H9 (cell line): Measurements from ENCODE around the gene MATN4. TPM values are rescaled to one million over a fixed set of nuclear protein-coding genes. Genes with fewer than 3 reads are reported as not detected.

ENCODE experiments used
- DNase-seq: peaks from one replicate; pipeline ENCODE4 v3.0.0-alpha.2; 2017
- H2AFZ ChIP-seq: one replicate; pipeline ENCODE4 v1.6.1; 2013; ENCODE audit warnings: mild to moderate bottlenecking, low read length, control low read depth, moderate library complexity
- H2AK5ac ChIP-seq: 2 replicates; pipeline ENCODE4 v1.6.1; 2013; ENCODE audit warnings: low read length, control low read depth, mixed read lengths; ENCODE audit not compliant: insufficient read length
- H2BK120ac ChIP-seq: one replicate; pipeline ENCODE4 v1.6.1; 2013; ENCODE audit warnings: low read depth, mild to moderate bottlenecking, low read length, control low read depth, inconsistent platforms; ENCODE audit not compliant: poor library complexity, severe bottlenecking
- H2BK12ac ChIP-seq: 2 replicates; pipeline ENCODE4 v1.6.1; 2013; ENCODE audit warnings: low read length, control low read depth, mixed read lengths, low read depth; ENCODE audit not compliant: insufficient read length
- H2BK15ac ChIP-seq: 2 replicates; pipeline ENCODE4 v1.6.1; 2013; ENCODE audit warnings: low read depth, low read length, control low read depth
- H2BK20ac ChIP-seq: one replicate; pipeline ENCODE4 v1.6.1; 2013; ENCODE audit warnings: low read depth, mild to moderate bottlenecking, low read length, control low read depth, inconsistent platforms; ENCODE audit not compliant: poor library complexity, severe bottlenecking
- H2BK5ac ChIP-seq: 2 replicates; pipeline ENCODE4 v1.6.1; 2013; ENCODE audit warnings: low read length, control low read depth, mixed read lengths; ENCODE audit not compliant: insufficient read length
- H3K14ac ChIP-seq: 2 replicates; pipeline ENCODE4 v1.6.1; 2013; ENCODE audit warnings: low read length, control low read depth; ENCODE audit not compliant: insufficient read depth
- H3K18ac ChIP-seq: 2 replicates; pipeline ENCODE4 v1.6.1; 2013; ENCODE audit warnings: low read depth, mild to moderate bottlenecking, mixed read lengths, low read length, control low read depth; ENCODE audit not compliant: insufficient read length
- H3K23ac ChIP-seq: 2 replicates; pipeline ENCODE4 v1.6.1; 2013; ENCODE audit warnings: low read length, control low read depth, mixed read lengths, low read depth; ENCODE audit not compliant: insufficient read length
- H3K23me2 ChIP-seq: 2 replicates; pipeline ENCODE4 v1.6.1; 2013; ENCODE audit warnings: low read depth, mild to moderate bottlenecking, mixed read lengths, low read length, control low read depth; ENCODE audit not compliant: insufficient read length, poor library complexity, severe bottlenecking
- H3K27ac ChIP-seq: 2 replicates; pipeline ENCODE4 v1.5.1; 2013; ENCODE audit warnings: low read length, control low read depth, mixed read lengths, low read depth; ENCODE audit not compliant: insufficient read length
- H3K27me3 ChIP-seq: 2 replicates; pipeline ENCODE4 v1.6.1; 2013; ENCODE audit warnings: low read length, control low read depth, inconsistent platforms; ENCODE audit not compliant: insufficient read depth
- H3K4ac ChIP-seq: 2 replicates; pipeline ENCODE4 v1.6.1; 2013; ENCODE audit warnings: low read depth, mild to moderate bottlenecking, control low read depth, inconsistent platforms, low read length, moderate library complexity
- H3K4me1 ChIP-seq: 2 replicates; pipeline ENCODE4 v1.6.1; 2013; ENCODE audit warnings: low read length, control low read depth, inconsistent platforms; ENCODE audit not compliant: insufficient read depth
- H3K4me2 ChIP-seq: 2 replicates; pipeline ENCODE4 v1.6.1; 2013; ENCODE audit warnings: low read length, control low read depth, mixed read lengths; ENCODE audit not compliant: insufficient read length, insufficient read depth
- H3K56ac ChIP-seq: 2 replicates; pipeline ENCODE4 v1.6.1; 2013; ENCODE audit warnings: low read depth, mild to moderate bottlenecking, mixed read lengths, low read length, control low read depth; ENCODE audit not compliant: insufficient read length
- H3K79me1 ChIP-seq: 2 replicates; pipeline ENCODE4 v1.6.1; 2013; ENCODE audit warnings: low read depth, mild to moderate bottlenecking, moderate library complexity, low read length, control low read depth, inconsistent platforms; ENCODE audit not compliant: insufficient read depth, poor library complexity, severe bottlenecking
- H3K79me2 ChIP-seq: 2 replicates; pipeline ENCODE4 v1.6.1; 2013; ENCODE audit warnings: low read length, control low read depth, inconsistent platforms; ENCODE audit not compliant: insufficient read depth
- H3K9ac ChIP-seq: 2 replicates; pipeline ENCODE4 v1.6.1; 2013; ENCODE audit warnings: low read length, control low read depth, mixed read lengths; ENCODE audit not compliant: insufficient read length; ENCODE audit errors: extremely low read depth
- H3K9me3 ChIP-seq: one replicate; pipeline ENCODE4 v1.6.1; 2013; ENCODE audit warnings: low read depth, low read length, inconsistent platforms; ENCODE audit not compliant: control insufficient read depth
- H3T11ph ChIP-seq: one replicate; pipeline ENCODE4 v1.6.1; 2013; ENCODE audit warnings: mild to moderate bottlenecking, low read length, control low read depth, inconsistent platforms
- H4K20me1 ChIP-seq: one replicate; pipeline ENCODE4 v1.6.1; 2013; ENCODE audit not compliant: control insufficient read depth, insufficient read length, insufficient read depth
- H4K5ac ChIP-seq: 2 replicates; pipeline ENCODE4 v1.6.1; 2013; ENCODE audit warnings: low read depth, mild to moderate bottlenecking, mixed read lengths, low read length, control low read depth; ENCODE audit not compliant: insufficient read length
- H4K8ac ChIP-seq: replicated peaks from 2 replicates; pipeline ENCODE4 v1.6.1; 2013; ENCODE audit warnings: low read length, control low read depth, mixed read lengths, low read depth; ENCODE audit not compliant: insufficient read length
- H4K91ac ChIP-seq: 2 replicates; pipeline ENCODE4 v1.6.1; 2013; ENCODE audit warnings: low read depth, mild to moderate bottlenecking, moderate library complexity, mixed read lengths, low read length, control low read depth; ENCODE audit not compliant: insufficient read length
- H3K27ac Mint-ChIP-seq, 3 experiments: 2 replicates in 2 of 3; 3 replicates in 1 of 3; pipeline ENCODE4 v1.8.0; 2020 to 2021; ENCODE audit warnings: mixed read lengths in 3 of 3, mild to moderate bottlenecking in 1 of 3, moderate library complexity in 1 of 3
- H3K27me3 Mint-ChIP-seq: 2 replicates; pipeline ENCODE4 v1.8.0; 2021; ENCODE audit warnings: low read depth, mild to moderate bottlenecking, moderate library complexity, mixed read lengths
- H3K36me3 Mint-ChIP-seq, 3 experiments: 2 replicates in 2 of 3; 3 replicates in 1 of 3; pipeline ENCODE4 v1.8.0; 2020 to 2021; ENCODE audit warnings: low read depth in 3 of 3, mixed read lengths in 3 of 3; ENCODE audit not compliant: insufficient read depth in 1 of 3
- H3K4me1 Mint-ChIP-seq, 2 experiments: 2 replicates each; pipeline ENCODE4 v1.8.0; 2020; ENCODE audit warnings: mixed read lengths in 2 of 2
- H3K4me3 Mint-ChIP-seq, 2 experiments: 2 replicates in 1 of 2; 3 replicates in 1 of 2; pipeline ENCODE4 v1.8.0; 2020 to 2021; ENCODE audit warnings: mild to moderate bottlenecking in 2 of 2, mixed read lengths in 2 of 2, moderate library complexity in 1 of 2
- H3K9me3 Mint-ChIP-seq, 2 experiments: 2 replicates in 1 of 2; 3 replicates in 1 of 2; pipeline ENCODE4 v1.8.0; 2020; ENCODE audit warnings: mild to moderate bottlenecking in 2 of 2, mixed read lengths in 2 of 2, moderate library complexity in 1 of 2
- WGBS: extraction: QIAGEN DNeasy Blood & Tissue Kit; methylation state at CpG from one replicate; pipeline ENCODE4 v1.1.7; 2013; ENCODE audit warnings: missing lambda C conversion rate, low lambda C conversion rate, mixed read lengths; ENCODE audit not compliant: insufficient read length; ENCODE audit errors: extremely low coverage; 5-methylcytosine and 5-hydroxymethylcytosine counted together
- total RNA-seq: library from RNA; stranded (reverse); gene quantifications from 2 replicates; pipeline ENCODE4 v1.2.1, GENCODE V29; 2021
- TF ChIP-seq, protein P1 (sequence below): fragments of 200-600 bp; sonication (generic); conservative IDR thresholded peaks from 3 replicates; pipeline ENCODE4 v1.8.0; 2021; ENCODE audit warnings: antibody characterized with exemption, mild to moderate bottlenecking

MATN4 gene
- total RNA-seq, 1 experiment from 2014 or later = 0.11 TPM

DNA sequence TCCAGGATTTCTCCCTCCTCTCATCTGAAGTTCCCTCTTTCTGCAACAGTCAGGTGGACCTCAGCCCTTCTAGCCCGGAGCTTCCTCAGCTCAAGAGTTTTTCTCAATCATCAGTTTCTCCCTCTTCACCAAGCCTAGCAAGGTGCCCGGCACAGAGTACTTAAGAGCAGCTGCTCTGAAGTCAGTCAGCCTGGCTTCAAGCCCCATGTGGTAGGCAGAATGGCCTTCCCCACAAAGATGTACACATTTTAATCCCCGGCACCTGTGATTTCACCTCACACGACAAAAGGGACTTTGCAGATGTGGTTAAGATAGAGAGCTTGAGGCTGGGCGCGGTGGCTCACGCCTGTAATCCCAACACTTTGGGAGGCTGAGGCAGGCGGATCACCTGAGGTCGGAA lies 16.6 kb downstream of the MATN4 start:
- Histone ChIP-seq H3K27ac (no peak overlapping the region), H3K14ac (no peak overlapping the region), H2BK5ac (no peak overlapping the region), H3K4ac (no peak overlapping the region), H3K4me2 (no peak overlapping the region), H3K79me2 (no peaks in the 10 kb centered on the region), H4K91ac (no peak overlapping the region), H3K23ac (no peak overlapping the region), H2AK5ac (no peak overlapping the region), H2BK20ac (no peak overlapping the region), H3K27me3 (peaks cover 5% of the 10 kb centered on the region; the same call in 1 of the 2 replicates), H3K9ac (no peak overlapping the region), H2AFZ (no peak overlapping the region), H3K56ac (no peak overlapping the region), H4K8ac (no peak overlapping the region), H4K5ac (no peak overlapping the region), H2BK12ac (no peak overlapping the region), H3T11ph (no peak overlapping the region), H4K20me1 (no peaks in the 10 kb centered on the region), H3K4me1 (peaks cover 2% of the 10 kb centered on the region; the same call in 1 of the 2 replicates), H3K9me3 (no peaks in the 10 kb centered on the region), H3K23me2 (peaks cover 7% of the 10 kb centered on the region), H3K18ac (no peak overlapping the region), H2BK120ac (no peak overlapping the region), H3K79me1 (no peaks in the 10 kb centered on the region), H2BK15ac (no peak overlapping the region)
- H3K4me3 Mint-ChIP-seq = no peak overlapping the region
- no peak for DNase-seq
- peaks cover 5 to 15% (median 9%) of the 10 kb centered on the region in 3 experiments; a peak in 6 of 7 replicates for H3K36me3 Mint-ChIP-seq
- no peak overlapping the region for H3K27ac Mint-ChIP-seq
- no CpG with 5 or more reads among the region's 9 CpGs for WGBS
- peaks cover 20 to 21% of the 10 kb centered on the region in 2 experiments for H3K9me3 Mint-ChIP-seq
- TF ChIP-seq, protein P1, sequence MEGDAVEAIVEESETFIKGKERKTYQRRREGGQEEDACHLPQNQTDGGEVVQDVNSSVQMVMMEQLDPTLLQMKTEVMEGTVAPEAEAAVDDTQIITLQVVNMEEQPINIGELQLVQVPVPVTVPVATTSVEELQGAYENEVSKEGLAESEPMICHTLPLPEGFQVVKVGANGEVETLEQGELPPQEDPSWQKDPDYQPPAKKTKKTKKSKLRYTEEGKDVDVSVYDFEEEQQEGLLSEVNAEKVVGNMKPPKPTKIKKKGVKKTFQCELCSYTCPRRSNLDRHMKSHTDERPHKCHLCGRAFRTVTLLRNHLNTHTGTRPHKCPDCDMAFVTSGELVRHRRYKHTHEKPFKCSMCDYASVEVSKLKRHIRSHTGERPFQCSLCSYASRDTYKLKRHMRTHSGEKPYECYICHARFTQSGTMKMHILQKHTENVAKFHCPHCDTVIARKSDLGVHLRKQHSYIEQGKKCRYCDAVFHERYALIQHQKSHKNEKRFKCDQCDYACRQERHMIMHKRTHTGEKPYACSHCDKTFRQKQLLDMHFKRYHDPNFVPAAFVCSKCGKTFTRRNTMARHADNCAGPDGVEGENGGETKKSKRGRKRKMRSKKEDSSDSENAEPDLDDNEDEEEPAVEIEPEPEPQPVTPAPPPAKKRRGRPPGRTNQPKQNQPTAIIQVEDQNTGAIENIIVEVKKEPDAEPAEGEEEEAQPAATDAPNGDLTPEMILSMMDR = no peak
- H3K4me1 Mint-ChIP-seq = peaks cover 12 to 13% of the 10 kb centered on the region in 2 experiments
- H3K27me3 Mint-ChIP-seq = peaks cover 65% of the 10 kb centered on the region
